Endothelial cell of umbilical vein (primary cell): ENCODE measurements around the gene GLP2R. TPM values are rescaled to one million over a fixed set of nuclear protein-coding genes. Genes with fewer than 3 reads are reported as not detected.

ENCODE experiments used
- BruUV-seq: library from RNA; stranded (reverse); fragments of 400-500 nt; replicated peaks from 2 replicates; lab custom pipeline; 2021; lab: Mats Ljungman, UMichigan
- CTCF ChIA-PET: fragments of 300-600, 350-600 bp; sonication (Branson Sonifier 250); formaldehyde crosslinking; loops from one replicate; lab custom pipeline; 2021; ENCODE audit warnings: antibody characterized with exemption, inconsistent platforms; lab: Charles Lee
- POLR2A ChIA-PET: fragments of 300-600, 350-600 bp; sonication (Branson Sonifier 250); formaldehyde crosslinking; loops from one replicate; lab custom pipeline; 2021; ENCODE audit warnings: antibody characterized with exemption, inconsistent platforms; lab: Charles Lee
- DNase-seq: peaks from one replicate; pipeline ENCODE4 v3.0.0-alpha.2; 2011; ENCODE audit warnings: low read depth, low spot score
- FAIRE-seq: peaks from 2 replicates; lab custom pipeline; 2011; peaks lifted over from hg19 to GRCh38; lab: Jason Lieb, UNC
- H2AFZ ChIP-seq: 2 replicates; pipeline ENCODE4 v1.6.0; 2012; ENCODE audit warnings: low read depth, low read length, control low read depth, inconsistent platforms
- H3K27ac ChIP-seq: 2 replicates; pipeline ENCODE4 v1.5.1; 2011; ENCODE audit warnings: low read depth, mild to moderate bottlenecking, control low read depth, low read length, moderate library complexity; ENCODE audit not compliant: insufficient read depth
- H3K27me3 ChIP-seq, 2 experiments: 2 replicates each; pipeline versions ENCODE4 v1.6.0 to v1.6.1; 2011; ENCODE audit warnings: low read length in 2 of 2, mixed read lengths in 1 of 2; ENCODE audit not compliant: control insufficient read depth in 2 of 2, insufficient read depth in 2 of 2
- H3K36me3 ChIP-seq, 2 experiments: 2 replicates in 1 of 2; 3 replicates in 1 of 2; pipeline ENCODE4 v1.5.1; 2011; ENCODE audit warnings: low read length in 2 of 2, mild to moderate bottlenecking in 1 of 2, moderate library complexity in 1 of 2; ENCODE audit not compliant: control insufficient read depth in 2 of 2, insufficient read depth in 2 of 2; ENCODE audit errors: extremely low read depth in 1 of 2
- H3K4me1 ChIP-seq: 3 replicates; pipeline ENCODE4 v1.5.1; 2011; ENCODE audit warnings: mild to moderate bottlenecking, low read length; ENCODE audit not compliant: control insufficient read depth, insufficient read depth; ENCODE audit errors: extremely low read depth
- H3K4me2 ChIP-seq: 2 replicates; pipeline ENCODE4 v1.6.1; 2011; ENCODE audit warnings: low read length, control low read depth, mixed read lengths; ENCODE audit not compliant: insufficient read depth
- H3K4me3 ChIP-seq, 3 experiments: fragments of 200-600 bp in 1 of 3; sonication (generic), shearing (Covaris generic) in 1 of 3; replicated peaks in 1 of 3; 2 replicates each; pipeline ENCODE4 v1.5.1; 2011 to 2016; ENCODE audit warnings: control low read depth in 3 of 3, low read length in 3 of 3, mild to moderate bottlenecking in 2 of 3, inconsistent platforms in 1 of 3, low read depth in 1 of 3, moderate library complexity in 1 of 3; ENCODE audit not compliant: insufficient read depth in 1 of 3
- H3K79me2 ChIP-seq: 2 replicates; pipeline ENCODE4 v1.6.0; 2012; ENCODE audit warnings: low read length, inconsistent platforms; ENCODE audit not compliant: control insufficient read depth, insufficient read depth
- H3K9ac ChIP-seq: replicated peaks from 2 replicates; pipeline ENCODE3; 2011; ENCODE audit warnings: low read length, control low read depth; ENCODE audit not compliant: insufficient read depth; ENCODE audit errors: extremely low read depth
- H3K9me1 ChIP-seq: replicated peaks from 3 replicates; pipeline ENCODE4 v1.6.0; 2011; ENCODE audit warnings: mild to moderate bottlenecking, low read length; ENCODE audit not compliant: control insufficient read depth, insufficient read depth; ENCODE audit errors: extremely low read depth
- H3K9me3 ChIP-seq: replicated peaks from 2 replicates; pipeline ENCODE4 v1.5.1; 2012; ENCODE audit warnings: low read length, inconsistent platforms; ENCODE audit not compliant: control insufficient read depth, insufficient read depth
- H4K20me1 ChIP-seq: replicated peaks from 2 replicates; pipeline ENCODE3; 2011; ENCODE audit warnings: mild to moderate bottlenecking, low read length; ENCODE audit not compliant: control insufficient read depth, insufficient read depth; ENCODE audit errors: extremely low read depth
- EZH2 ChIP-seq: IDR thresholded peaks from 2 replicates; pipeline ENCODE4 v1.6.1; 2012; ENCODE audit warnings: borderline replicate concordance, low read depth, mild to moderate bottlenecking, moderate library complexity, low read length, inconsistent platforms; ENCODE audit not compliant: severe bottlenecking
- FOS ChIP-seq: IDR thresholded peaks from 2 replicates; pipeline ENCODE4 v1.6.1; 2011; ENCODE audit warnings: mild to moderate bottlenecking, low read length, moderate library complexity, borderline replicate concordance; ENCODE audit not compliant: insufficient read depth
- GATA2 ChIP-seq: IDR thresholded peaks from 2 replicates; pipeline ENCODE4 v1.7.0; 2011; ENCODE audit warnings: low read depth, mild to moderate bottlenecking, moderate library complexity, mixed read lengths, low read length; ENCODE audit not compliant: insufficient read length, insufficient read depth
- JUN ChIP-seq: IDR thresholded peaks from 2 replicates; pipeline ENCODE4 v1.6.1; 2011; ENCODE audit warnings: borderline replicate concordance, low read depth; ENCODE audit not compliant: insufficient read length, insufficient read depth
- MYC ChIP-seq: IDR thresholded peaks from one replicate; pipeline ENCODE4 v1.6.1; 2011; ENCODE audit warnings: mild to moderate bottlenecking, low read depth, low read length
- POLR2A ChIP-seq: IDR thresholded peaks from 2 replicates; pipeline ENCODE4 v1.6.1; 2012; ENCODE audit warnings: low read depth, mild to moderate bottlenecking, control low read depth, low read length
- POLR2AphosphoS5 ChIP-seq: IDR thresholded peaks from 2 replicates; pipeline ENCODE4 v1.6.1; 2012; ENCODE audit warnings: low read depth, mild to moderate bottlenecking, control low read depth, low read length, moderate library complexity; ENCODE audit not compliant: insufficient read depth
- dilution Hi-C: fragments of 300-500 bp; cut with MboI; formaldehyde crosslinking; loops from one replicate; pipeline ENCODE4 v1.15.0; 2019; ENCODE audit warnings: low sequenced_read_pairs; ENCODE audit not compliant: extremely low pct_ligation_motif_present
- intact Hi-C: fragments of 100-400 bp; cut with micrococcal nuclease; formaldehyde crosslinking; loops from one replicate; pipeline ENCODE4 v1.10.0; 2022
- polyA plus RNA-seq, 4 experiments: library from polyadenylated mRNA; depleted of rRNA in 3 of 4; stranded (reverse) in 3 of 4; unstranded in 1 of 4; fragments of >200 nt; gene quantifications; 2 replicates each; pipeline versions ENCODE4 v1.2.1 to v1.2.3, GENCODE V29; 2011 to 2012; ENCODE audit warnings: missing spikeins in 1 of 4
- total RNA-seq: library from RNA; stranded (reverse); gene quantifications from 2 replicates; pipeline ENCODE4 v1.2.3, GENCODE V29; 2021
- TF ChIP-seq, protein P1 (sequence below): IDR thresholded peaks from 2 replicates; pipeline ENCODE4 v1.6.1; 2011; ENCODE audit not compliant: insufficient read depth, insufficient read length
- TF ChIP-seq, protein P2 (sequence below), 2 donors: IDR thresholded peaks; 1 replicate in 1 of 2; 2 replicates in 1 of 2; pipeline ENCODE4 v1.5.1; 2011; ENCODE audit warnings: low read length in 2 of 2, mild to moderate bottlenecking in 2 of 2, moderate library complexity in 2 of 2, control low read depth in 1 of 2, inconsistent platforms in 1 of 2, low read depth in 1 of 2; ENCODE audit not compliant: insufficient read depth in 1 of 2; ENCODE audit errors: extremely low read depth in 1 of 2

GLP2R gene
- total and polyA plus RNA-seq, 2 donors (not counting 3 experiments of a cell fraction or from before 2014, with no cell fraction given), result not detected

DNA sequence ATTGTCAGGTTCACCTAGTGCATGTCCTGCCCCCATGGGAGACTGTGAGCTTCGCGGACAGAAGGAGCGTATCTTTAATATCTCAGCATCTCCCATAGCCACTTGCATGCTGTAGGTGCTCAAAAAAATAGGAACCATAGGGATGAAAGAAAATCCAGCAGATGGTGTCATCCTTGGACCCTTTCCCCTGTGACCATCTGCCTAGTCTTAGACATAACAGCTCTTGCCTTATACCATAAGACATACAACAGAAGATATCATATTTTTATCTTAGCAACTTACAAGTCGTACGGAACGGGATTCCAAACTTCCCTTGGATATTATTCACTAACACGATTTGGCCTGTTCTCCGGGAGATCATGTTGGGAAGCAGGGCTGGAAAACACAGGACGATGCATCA is 48.8 kb upstream of the GLP2R start:
- dilution Hi-C loops (no loop called here), intact Hi-C loops (no loop called here)
- Histone ChIP-seq H3K79me2 (no peaks in the 10 kb centered on the region), H4K20me1 (no peaks in the 10 kb centered on the region), H3K4me1 (no peaks in the 10 kb centered on the region), H3K4me2 (no peak overlapping the region), H3K4me3 (no peak overlapping the region), H3K9ac (no peak overlapping the region), H3K27me3 (no peaks in the 10 kb centered on the region), H3K9me1 (no peaks in the 10 kb centered on the region), H3K36me3 (no peaks in the 10 kb centered on the region), H3K9me3 (peaks cover 6% of the 10 kb centered on the region), H3K27ac (no peak overlapping the region), H2AFZ (no peak overlapping the region)
- BruUV-seq, result no TSS peak
- DNase-seq, result no peak
- CTCF ChIA-PET, result no interaction called here
- POLR2A ChIA-PET, result no interaction called here
- no peak for TF ChIP-seq MYC
- TF ChIP-seq GATA2, result no peak
- TF ChIP-seq FOS, result no peak
- TF ChIP-seq POLR2AphosphoS5, result no peak
- TF ChIP-seq, protein P1, sequence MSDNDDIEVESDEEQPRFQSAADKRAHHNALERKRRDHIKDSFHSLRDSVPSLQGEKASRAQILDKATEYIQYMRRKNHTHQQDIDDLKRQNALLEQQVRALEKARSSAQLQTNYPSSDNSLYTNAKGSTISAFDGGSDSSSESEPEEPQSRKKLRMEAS, result no peak
- TF ChIP-seq POLR2A, result no peak
- no peak for TF ChIP-seq JUN
- TF ChIP-seq, protein P2, sequence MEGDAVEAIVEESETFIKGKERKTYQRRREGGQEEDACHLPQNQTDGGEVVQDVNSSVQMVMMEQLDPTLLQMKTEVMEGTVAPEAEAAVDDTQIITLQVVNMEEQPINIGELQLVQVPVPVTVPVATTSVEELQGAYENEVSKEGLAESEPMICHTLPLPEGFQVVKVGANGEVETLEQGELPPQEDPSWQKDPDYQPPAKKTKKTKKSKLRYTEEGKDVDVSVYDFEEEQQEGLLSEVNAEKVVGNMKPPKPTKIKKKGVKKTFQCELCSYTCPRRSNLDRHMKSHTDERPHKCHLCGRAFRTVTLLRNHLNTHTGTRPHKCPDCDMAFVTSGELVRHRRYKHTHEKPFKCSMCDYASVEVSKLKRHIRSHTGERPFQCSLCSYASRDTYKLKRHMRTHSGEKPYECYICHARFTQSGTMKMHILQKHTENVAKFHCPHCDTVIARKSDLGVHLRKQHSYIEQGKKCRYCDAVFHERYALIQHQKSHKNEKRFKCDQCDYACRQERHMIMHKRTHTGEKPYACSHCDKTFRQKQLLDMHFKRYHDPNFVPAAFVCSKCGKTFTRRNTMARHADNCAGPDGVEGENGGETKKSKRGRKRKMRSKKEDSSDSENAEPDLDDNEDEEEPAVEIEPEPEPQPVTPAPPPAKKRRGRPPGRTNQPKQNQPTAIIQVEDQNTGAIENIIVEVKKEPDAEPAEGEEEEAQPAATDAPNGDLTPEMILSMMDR (IDR thresholded peaks at IDR 0.05; ENCODE audit: extremely low read depth in 1 of 2, insufficient read depth in 1 of 2, low read depth in 1 of 2, low read length in 2 of 2), result no peak
- TF ChIP-seq EZH2, result no peak
- no peak for FAIRE-seq
